HG03460 (cell line): ENCODE results near the gene LSM4.

Experiments used
- ATAC-seq: cut with Tn5 transposase; IDR thresholded peaks from one replicate; pipeline ENCODE4 v1.9.1; 2021; ENCODE audit not compliant: unreplicated experiment

Gene LSM4

DNA sequence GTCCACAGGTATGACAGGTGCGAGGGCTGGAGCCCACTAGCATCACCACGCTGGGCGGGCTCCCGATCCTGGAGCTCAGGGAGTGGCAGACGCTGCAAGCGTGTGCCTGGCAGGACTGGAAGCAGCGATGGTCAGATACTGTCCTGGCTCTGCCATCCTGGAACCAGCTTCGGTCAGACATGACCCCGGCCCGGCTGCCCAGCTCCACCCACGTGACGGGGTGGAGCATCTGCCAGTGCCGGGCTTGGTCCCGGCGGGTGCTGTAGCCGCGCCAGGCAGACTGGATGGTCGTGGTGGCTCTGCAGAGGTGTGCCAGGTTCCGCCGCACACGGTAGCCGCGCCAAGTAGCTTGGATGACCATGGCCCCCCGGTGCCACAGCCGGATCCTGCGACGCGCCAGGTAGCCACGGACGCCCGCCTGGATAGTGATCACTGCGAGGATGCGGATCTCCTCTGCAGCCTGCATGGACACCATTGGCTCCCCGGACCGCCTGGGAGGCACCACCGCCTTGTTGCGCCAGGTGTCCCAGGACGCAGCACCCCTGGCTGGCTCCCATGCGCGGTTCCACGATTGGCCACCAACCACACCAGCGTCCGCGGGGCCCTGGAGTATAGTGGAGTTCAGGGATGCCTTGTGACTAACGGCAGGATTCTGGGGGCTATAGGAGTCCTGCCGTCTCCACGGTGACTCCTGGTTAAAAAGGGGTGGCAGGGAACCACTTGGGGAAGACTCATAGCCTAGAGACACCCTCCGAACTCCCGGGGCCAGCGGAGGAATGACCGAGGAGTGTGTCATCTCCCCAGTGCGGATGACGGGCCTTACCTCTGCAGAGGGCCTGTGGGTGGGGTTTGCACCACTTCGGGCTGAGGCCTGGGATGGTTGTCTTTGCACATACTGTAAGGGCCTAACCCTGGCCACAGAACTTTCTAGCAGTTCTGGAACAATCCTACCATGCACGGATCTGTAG lies 65.1 kb downstream of the LSM4 start:
- no peak for ATAC-seq
